Fibroblast of lung (primary cell): ENCODE data around the gene SPTB. TPM values are rescaled to one million over a fixed set of nuclear protein-coding genes. Genes with fewer than 3 reads are reported as not detected.

ENCODE experiments used
- DNase-seq, 2 donors: peaks; one replicate each; pipeline versions ENCODE4 v3.0.0 to v3.0.0-alpha.2; 2010; ENCODE audit warnings: low read depth in 2 of 2
- H2AFZ ChIP-seq: 2 replicates; pipeline ENCODE4 v1.5.1; 2012; ENCODE audit warnings: low read length, control low read depth, inconsistent platforms
- H3K27ac ChIP-seq: 2 replicates; pipeline ENCODE4 v1.5.1; 2011; ENCODE audit warnings: low read length, control low read depth; ENCODE audit not compliant: insufficient read depth
- H3K27me3 ChIP-seq: 2 replicates; pipeline ENCODE4 v1.5.1; 2011; ENCODE audit warnings: mild to moderate bottlenecking, low read length; ENCODE audit not compliant: control insufficient read depth, insufficient read depth
- H3K36me3 ChIP-seq: 2 replicates; pipeline ENCODE4 v1.5.1; 2011; ENCODE audit warnings: low read length; ENCODE audit not compliant: control insufficient read depth, insufficient read depth
- H3K4me1 ChIP-seq: 2 replicates; pipeline ENCODE4 v1.5.1; 2011; ENCODE audit warnings: low read length; ENCODE audit not compliant: control insufficient read depth, insufficient read depth; ENCODE audit errors: extremely low read depth
- H3K4me2 ChIP-seq: 2 replicates; pipeline ENCODE4 v1.5.1; 2011; ENCODE audit warnings: low read length, control low read depth; ENCODE audit not compliant: insufficient read depth; ENCODE audit errors: extremely low read depth
- H3K4me3 ChIP-seq, 4 experiments: fragments of 200-600 bp in 1 of 4; sonication (generic) in 1 of 4; replicated peaks in 1 of 4; 2 replicates each; pipeline ENCODE4 v1.5.1; 2011 to 2016; ENCODE audit warnings: low read length in 4 of 4, low read depth in 3 of 4, mild to moderate bottlenecking in 3 of 4, control low read depth in 2 of 4, inconsistent platforms in 1 of 4, mixed read lengths in 1 of 4; ENCODE audit not compliant: insufficient read depth in 1 of 4; ENCODE audit errors: control extremely low read depth in 1 of 4
- H3K79me2 ChIP-seq: 2 replicates; pipeline ENCODE4 v1.5.1; 2012; ENCODE audit warnings: mild to moderate bottlenecking, low read length, inconsistent platforms; ENCODE audit not compliant: control insufficient read depth, insufficient read depth
- H3K9ac ChIP-seq: 2 replicates; pipeline ENCODE4 v1.5.1; 2011; ENCODE audit warnings: mild to moderate bottlenecking, low read length, control low read depth; ENCODE audit not compliant: insufficient read depth
- H3K9me3 ChIP-seq: 2 replicates; pipeline ENCODE4 v1.5.1; 2012; ENCODE audit warnings: low read depth, low read length; ENCODE audit not compliant: control insufficient read depth, insufficient read depth
- H4K20me1 ChIP-seq: 2 replicates; pipeline ENCODE4 v1.5.1; 2011; ENCODE audit warnings: low read length; ENCODE audit not compliant: control insufficient read depth, insufficient read depth; ENCODE audit errors: extremely low read depth
- CTCF ChIP-seq, 2 donors: IDR thresholded peaks in 1 of 2; conservative IDR thresholded peaks in 1 of 2; 1 replicate in 1 of 2; 2 replicates in 1 of 2; pipeline ENCODE4 v1.5.1; 2011 to 2012; ENCODE audit warnings: low read length in 2 of 2, control low read depth in 1 of 2, inconsistent platforms in 1 of 2, low read depth in 1 of 2, mild to moderate bottlenecking in 1 of 2
- EZH2 ChIP-seq: IDR thresholded peaks from 2 replicates; pipeline ENCODE4 v1.5.1; 2012; ENCODE audit warnings: low read length, control low read depth, mild to moderate bottlenecking; ENCODE audit errors: missing control alignments
- polyA plus RNA-seq, 2 donors: library from polyadenylated mRNA; depleted of rRNA in 1 of 2; stranded (reverse) in 1 of 2; unstranded in 1 of 2; fragments of >200 nt; gene quantifications; 2 replicates each; pipeline ENCODE4 v1.2.1, GENCODE V29; 2011 to 2012; ENCODE audit warnings: missing spikeins in 1 of 2
- total RNA-seq: library from RNA; depleted of rRNA; stranded (reverse); fragments of >200 nt; gene quantifications from 2 replicates; pipeline ENCODE4 v1.2.1, GENCODE V29; 2014

Gene SPTB
- total and polyA plus RNA-seq, 2 donors (not counting 1 experiment from before 2014, with no cell fraction given): not detected

- Histone ChIP-seq H3K27ac (peak overlapping the region; percentile 23), H3K4me2 (no peak overlapping the region), H3K9ac (no peak overlapping the region), H3K79me2 (peaks cover 37% of the 10 kb centered on the region), H3K9me3 (no peaks in the 10 kb centered on the region), H3K27me3 (no peaks in the 10 kb centered on the region), H2AFZ (no peak overlapping the region), H4K20me1 (no peaks in the 10 kb centered on the region), H3K4me1 (peaks cover 7% of the 10 kb centered on the region), H3K4me3 (no peak overlapping the region), H3K36me3 (no peaks in the 10 kb centered on the region)
- no peak for TF ChIP-seq CTCF (conservative IDR thresholded peaks at IDR 0.05 in 1 of 2, IDR thresholded peaks at IDR 0.05 in 1 of 2; ENCODE audit: low read depth in 1 of 2, low read length in 2 of 2)
- no peak for TF ChIP-seq EZH2
- DNase-seq: peak in 1 of 2 donors; percentile 53
These were observed 38.5 kb upstream of the SPTB start for GRCh38 chr14:64918216-64918615.

GRCh38 chr14:64915797-64916196, 36.1 kb upstream of the SPTB start:
- Histone ChIP-seq H4K20me1 (no peaks in the 10 kb centered on the region), H3K27ac (no peak overlapping the region), H3K36me3 (no peaks in the 10 kb centered on the region), H3K79me2 (peaks cover 36% of the 10 kb centered on the region), H3K4me3 (peak overlapping the region; percentile 11 to 100 (median 91)), H3K9me3 (no peaks in the 10 kb centered on the region), H3K9ac (no peak overlapping the region), H3K27me3 (no peaks in the 10 kb centered on the region), H2AFZ (no peak overlapping the region), H3K4me2 (peak overlapping the region; percentile 97), H3K4me1 (peaks cover 7% of the 10 kb centered on the region)
- TF ChIP-seq CTCF (conservative IDR thresholded peaks at IDR 0.05 in 1 of 2, IDR thresholded peaks at IDR 0.05 in 1 of 2; ENCODE audit: low read depth in 1 of 2, low read length in 2 of 2) (no peak), EZH2 (no peak)
- DNase-seq: no peak

GRCh38 chr14:64915029-64915424, 35.3 kb upstream of the SPTB start:
- H3K4me2 ChIP-seq: peak overlapping the region; percentile 97
- TF ChIP-seq CTCF (conservative IDR thresholded peaks at IDR 0.05 in 1 of 2, IDR thresholded peaks at IDR 0.05 in 1 of 2; ENCODE audit: low read depth in 1 of 2, low read length in 2 of 2): no peak
- TF ChIP-seq EZH2: no peak
- H3K27ac ChIP-seq: peak overlapping the region; percentile 99
- H3K4me1 ChIP-seq: peaks cover 7% of the 10 kb centered on the region
- H3K4me3 ChIP-seq: peak overlapping the region; percentile 82 to 100 (median 91)
- DNase-seq: no peak
- peak overlapping the region; percentile 99 for H3K9ac ChIP-seq
- no peak overlapping the region for H2AFZ ChIP-seq
- H4K20me1 ChIP-seq: no peaks in the 10 kb centered on the region
- no peaks in the 10 kb centered on the region for H3K36me3 ChIP-seq
- H3K79me2 ChIP-seq: peaks cover 33% of the 10 kb centered on the region
- no peaks in the 10 kb centered on the region for H3K27me3 ChIP-seq
- no peaks in the 10 kb centered on the region for H3K9me3 ChIP-seq
